IMR-90 (cell line): ENCODE results near the gene ZNF146. TPM values are rescaled to one million over a fixed set of nuclear protein-coding genes. Genes with fewer than 3 reads are reported as not detected.
"Not testable (repeated sequence)": the region's sequence is repeated elsewhere in the genome, so short reads cannot be mapped to it uniquely, and the experiment has no call there.

Source experiments
- ATAC-seq: fragments of 200-7000 bp; cut with Tn5 transposase; 2 replicates; pipeline ENCODE4 v1.9.1; 2020; ENCODE audit warnings: low read depth, mild to moderate bottlenecking, moderate library complexity
- BruUV-seq: library from RNA; stranded (reverse); fragments of 400-500 nt; replicated peaks from 2 replicates; lab custom pipeline; 2021; lab: Mats Ljungman, UMichigan
- CTCF ChIA-PET: fragments of 300-600 bp; formaldehyde crosslinking; extraction: SDS; loops from one replicate; lab custom pipeline; 2021; ENCODE audit warnings: antibody characterized with exemption; lab: Yijun Ruan, JAX
- POLR2A ChIA-PET: fragments of 300-600 bp; sonication (Branson Sonifier 250); formaldehyde crosslinking; loops from one replicate; lab custom pipeline; 2022; ENCODE audit warnings: antibody characterized with exemption; ENCODE audit not compliant: unreplicated experiment; lab: Charles Lee
- DNase-seq: peaks from one replicate; pipeline ENCODE4 v3.0.0; 2013
- H2AFZ ChIP-seq: replicated peaks from 2 replicates; pipeline ENCODE3; 2013; ENCODE audit warnings: low read length, mild to moderate bottlenecking; ENCODE audit not compliant: poor library complexity
- H2AK5ac ChIP-seq: 2 replicates; pipeline ENCODE4 v1.6.1; 2013; ENCODE audit warnings: low read depth, low read length, inconsistent platforms
- H2AK9ac ChIP-seq: replicated peaks from 2 replicates; pipeline ENCODE3; 2013; ENCODE audit warnings: mild to moderate bottlenecking, low read depth, low read length, moderate library complexity; ENCODE audit not compliant: poor library complexity
- H2BK120ac ChIP-seq: 2 replicates; pipeline ENCODE4 v1.6.1; 2013; ENCODE audit warnings: low read depth, low read length, inconsistent platforms
- H2BK15ac ChIP-seq: 3 replicates; pipeline ENCODE4 v1.6.1; 2013; ENCODE audit warnings: low read depth, low read length, inconsistent platforms
- H2BK20ac ChIP-seq: 2 replicates; pipeline ENCODE4 v1.6.1; 2013; ENCODE audit warnings: low read depth, mild to moderate bottlenecking, inconsistent platforms, low read length, moderate library complexity
- H2BK5ac ChIP-seq: 2 replicates; pipeline ENCODE4 v1.6.1; 2013; ENCODE audit warnings: mild to moderate bottlenecking, low read depth, low read length, inconsistent platforms; ENCODE audit not compliant: poor library complexity, severe bottlenecking
- H3K14ac ChIP-seq: replicated peaks from 2 replicates; pipeline ENCODE4 v1.6.1; 2013; ENCODE audit warnings: low read depth, low read length, inconsistent platforms
- H3K18ac ChIP-seq: 2 replicates; pipeline ENCODE4 v1.6.1; 2013; ENCODE audit warnings: low read depth, low read length, control low read depth
- H3K23ac ChIP-seq: 2 replicates; pipeline ENCODE4 v1.6.1; 2013; ENCODE audit warnings: low read depth, low read length, inconsistent platforms
- H3K27ac ChIP-seq: 2 replicates; pipeline ENCODE4 v1.5.1; 2013; ENCODE audit warnings: mild to moderate bottlenecking, control low read depth, low read length; ENCODE audit not compliant: insufficient read depth
- H3K27me3 ChIP-seq: 2 replicates; pipeline ENCODE4 v1.6.1; 2013; ENCODE audit warnings: low read length; ENCODE audit not compliant: control insufficient read depth, insufficient read depth
- H3K36me3 ChIP-seq: 2 replicates; pipeline ENCODE4 v1.6.1; 2013; ENCODE audit warnings: low read length, mixed read lengths; ENCODE audit not compliant: control insufficient read depth, insufficient read depth
- H3K4ac ChIP-seq: 2 replicates; pipeline ENCODE4 v1.6.1; 2013; ENCODE audit warnings: low read depth, low read length, inconsistent platforms
- H3K4me1 ChIP-seq: 2 replicates; pipeline ENCODE4 v1.6.1; 2013; ENCODE audit warnings: low read length, mixed read lengths; ENCODE audit not compliant: control insufficient read depth, insufficient read depth
- H3K4me2 ChIP-seq: 2 replicates; pipeline ENCODE4 v1.6.1; 2013; ENCODE audit warnings: low read depth, mild to moderate bottlenecking, control low read depth, low read length, moderate library complexity
- H3K4me3 ChIP-seq: 2 replicates; pipeline ENCODE4 v1.5.1; 2013; ENCODE audit warnings: low read depth, mild to moderate bottlenecking, control low read depth, low read length, moderate library complexity; ENCODE audit not compliant: insufficient read depth
- H3K56ac ChIP-seq: 2 replicates; pipeline ENCODE4 v1.6.1; 2013; ENCODE audit warnings: low read length, inconsistent platforms; ENCODE audit not compliant: insufficient read depth; ENCODE audit errors: extremely low read depth
- H3K79me1 ChIP-seq, 2 experiments: 2 replicates each; pipeline ENCODE4 v1.6.1; 2013; ENCODE audit warnings: low read length in 2 of 2, inconsistent platforms in 1 of 2, low read depth in 1 of 2
- H3K9ac ChIP-seq: 2 replicates; pipeline ENCODE4 v1.6.1; 2013; ENCODE audit warnings: low read depth, low read length, control low read depth
- H3K9me1 ChIP-seq: 2 replicates; pipeline ENCODE4 v1.6.1; 2013; ENCODE audit warnings: low read length, inconsistent platforms; ENCODE audit not compliant: insufficient read depth
- H3K9me3 ChIP-seq: 2 replicates; pipeline ENCODE4 v1.6.1; 2013; ENCODE audit warnings: low read length; ENCODE audit not compliant: control insufficient read depth, insufficient read depth
- H4K20me1 ChIP-seq: 2 replicates; pipeline ENCODE4 v1.6.1; 2013; ENCODE audit warnings: low read length, inconsistent platforms; ENCODE audit not compliant: insufficient read depth
- H4K5ac ChIP-seq: 2 replicates; pipeline ENCODE4 v1.6.1; 2013; ENCODE audit warnings: mild to moderate bottlenecking, low read depth, low read length, control low read depth
- H4K8ac ChIP-seq, 2 experiments: 2 replicates each; pipeline ENCODE4 v1.6.1; 2013; ENCODE audit warnings: low read depth in 2 of 2, low read length in 2 of 2, control low read depth in 1 of 2, inconsistent platforms in 1 of 2
- H4K91ac ChIP-seq: 2 replicates; pipeline ENCODE4 v1.6.1; 2013; ENCODE audit warnings: low read depth, low read length, inconsistent platforms; ENCODE audit not compliant: insufficient read depth
- WGBS, 2 experiments: methylation state at CpG; one replicate each; pipeline versions ENCODE4 v1.1.5 to v1.1.7; 2013; ENCODE audit warnings: missing lambda C conversion rate in 2 of 2; ENCODE audit not compliant: insufficient read length in 1 of 2; ENCODE audit errors: extremely low coverage in 2 of 2; 5-methylcytosine and 5-hydroxymethylcytosine counted together
- dilution Hi-C: fragments of 300-500 bp; cut with HindIII; formaldehyde crosslinking; loops from one replicate; pipeline ENCODE4 v1.14.3; 2018; ENCODE audit warnings: low sequenced_read_pairs; ENCODE audit not compliant: unreplicated experiment
- in situ Hi-C: fragments of 300-500 bp; cut with MboI; formaldehyde crosslinking; loops from 3 replicates; pipeline ENCODE4 v1.14.3; 2019; ENCODE audit warnings: low sequenced_read_pairs, inconsistent platforms, mixed read lengths
- intact Hi-C: fragments of 100-400 bp; cut with micrococcal nuclease; formaldehyde crosslinking; loops from 2 replicates; pipeline ENCODE4 v1.10.0; 2022
- polyA plus RNA-seq, 3 experiments: library from polyadenylated mRNA; depleted of rRNA; stranded (reverse); fragments of >200 nt; gene quantifications; 2 replicates each; pipeline ENCODE4 v1.2.3, GENCODE V29; 2012; ENCODE audit warnings: low replicate concordance in 1 of 3
- total RNA-seq: library from RNA; depleted of rRNA; stranded (reverse); fragments of >200 nt; gene quantifications from 2 replicates; pipeline ENCODE4 v1.2.3, GENCODE V29; 2012

ZNF146 gene
- total and polyA plus RNA-seq, 2 of the 4 experiments (the other 2 are of a cell fraction) = 61.6 to 106 TPM

GRCh38 chr19:36173846-36174245 is 41.1 kb upstream of the ZNF146 start:
- in situ Hi-C loops = loop anchor here (5.0 kb wide), 1 partner anchor 47 kb away; no protein-coding TSS in a partner anchor
- POLR2A ChIA-PET = not testable (repeated sequence)
- CTCF ChIA-PET = interaction anchor here (0.6 to 2.3 kb wide), 2 partner anchors 46 to 103 kb away, joined by 3 to 12 read pairs; no protein-coding TSS in a partner anchor

DNA sequence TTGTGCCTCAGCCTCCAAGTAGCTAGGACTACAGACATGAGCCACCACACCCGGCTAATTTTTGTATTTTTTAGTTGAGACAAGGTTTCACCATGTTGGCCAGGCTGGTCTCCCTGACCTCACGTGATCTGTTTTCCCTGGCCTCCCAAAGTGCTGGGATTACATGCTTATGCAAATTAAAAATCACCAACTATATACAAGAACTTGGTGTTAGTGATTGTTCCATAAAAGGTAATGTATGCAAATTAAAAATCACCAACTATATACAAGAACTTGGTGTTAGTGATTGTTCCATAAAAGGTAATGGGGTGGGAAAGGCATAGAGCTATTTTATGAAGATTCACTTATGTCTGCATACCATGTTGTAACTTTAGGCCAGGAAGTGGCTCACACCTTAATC is 35.8 kb upstream of the ZNF146 start:
- BruUV-seq, H3K14ac ChIP-seq, H2AK5ac ChIP-seq, H4K20me1 ChIP-seq, H2BK20ac ChIP-seq, H3K9ac ChIP-seq, H3K9me1 ChIP-seq, H4K8ac ChIP-seq, H3K4me1 ChIP-seq, intact Hi-C loops, H3K18ac ChIP-seq, H4K91ac ChIP-seq, H3K4me2 ChIP-seq, DNase-seq, H3K79me1 ChIP-seq, H3K4me3 ChIP-seq, ATAC-seq, H4K5ac ChIP-seq, H3K27me3 ChIP-seq, H2BK120ac ChIP-seq, H3K36me3 ChIP-seq, H3K27ac ChIP-seq, H2BK5ac ChIP-seq, CTCF ChIA-PET, H2AFZ ChIP-seq, H3K56ac ChIP-seq, H3K9me3 ChIP-seq, dilution Hi-C loops, H2AK9ac ChIP-seq, H3K23ac ChIP-seq, H2BK15ac ChIP-seq, H3K4ac ChIP-seq: not testable (repeated sequence)
- WGBS, 2 experiments = no CpG with 5 or more reads among the region's 2 CpGs
- POLR2A ChIA-PET = interaction anchor here (0.7 kb wide), 1 partner anchor 37 kb away, joined by 3 read pairs; no protein-coding TSS in a partner anchor
- in situ Hi-C loops = loop anchor here (25.0 kb wide), 1 partner anchor 308 kb away; the partner anchor contains the start of gene ZNF566

More at GRCh38 chr19:36173846-36174245, 41.1 kb upstream of the ZNF146 start:
- H3K79me1 ChIP-seq, H4K5ac ChIP-seq, H4K91ac ChIP-seq, H2BK15ac ChIP-seq, H3K9me1 ChIP-seq, intact Hi-C loops, H3K23ac ChIP-seq, H2BK120ac ChIP-seq, H3K4me1 ChIP-seq, ATAC-seq, dilution Hi-C loops, H3K27me3 ChIP-seq, H4K20me1 ChIP-seq, H3K9me3 ChIP-seq, H3K36me3 ChIP-seq, H3K4me2 ChIP-seq, H4K8ac ChIP-seq, H3K18ac ChIP-seq, BruUV-seq, H2BK5ac ChIP-seq, H3K4ac ChIP-seq, DNase-seq, H2AK9ac ChIP-seq, H2AK5ac ChIP-seq, H3K27ac ChIP-seq, H3K9ac ChIP-seq, H3K14ac ChIP-seq, H2BK20ac ChIP-seq, H3K56ac ChIP-seq, H3K4me3 ChIP-seq: not testable (repeated sequence)
- H2AFZ ChIP-seq = peak overlapping the region; percentile 60
- WGBS, 2 experiments = no CpG with 5 or more reads among the region's 8 CpGs
